Measurements from ENCODE around the gene GNB1. TPM values are rescaled to one million over a fixed set of nuclear protein-coding genes. Genes with fewer than 3 reads are reported as not detected.

GNB1 gene
- total RNA-seq, 1 donor = 88.7 TPM

DNA sequence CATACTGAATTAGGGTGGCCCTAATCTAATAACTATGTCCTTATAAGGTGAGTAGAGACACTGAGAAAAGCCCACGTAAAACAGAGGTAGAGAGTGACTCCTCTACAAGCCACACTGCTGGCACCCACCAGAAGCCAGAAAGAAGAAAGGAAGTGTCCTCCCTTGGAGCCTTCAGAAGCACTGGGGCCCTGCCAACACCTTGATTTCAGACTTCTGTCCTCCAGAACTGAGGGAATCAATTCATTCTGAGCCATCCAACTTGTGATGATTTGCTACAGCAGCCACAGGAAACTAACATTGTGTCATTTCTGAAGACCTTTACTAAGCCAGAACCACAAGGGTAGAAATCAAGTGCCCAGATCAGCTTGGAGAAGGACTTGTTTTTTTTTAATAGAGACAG lies 15.0 kb downstream of the GNB1 start:
- H3K4me3 ChIP-seq (ENCODE audit: insufficient read depth, low read length) = no peak overlapping the region
- peaks cover 89% of the 10 kb centered on the region for H4K20me1 ChIP-seq (ENCODE audit: insufficient read depth, low read length)
- no peak for DNase-seq (ENCODE audit: insufficient read length, low spot score, missing footprints)
- H3K4me1 ChIP-seq (ENCODE audit: insufficient read depth, low read length) = peaks cover 6% of the 10 kb centered on the region
- H3K27ac ChIP-seq (ENCODE audit: low read depth, low read length) = no peak overlapping the region
- H3K79me2 ChIP-seq (ENCODE audit: insufficient read depth, low read length) = peaks cover 98% of the 10 kb centered on the region
- no peak overlapping the region for H2AFZ ChIP-seq (ENCODE audit: low read length)
- H3K27me3 ChIP-seq (ENCODE audit: insufficient read depth, low read length) = no peaks in the 10 kb centered on the region
- H3K4me2 ChIP-seq (ENCODE audit: insufficient read depth, low read length) = no peak overlapping the region
- H3K36me3 ChIP-seq (ENCODE audit: insufficient read depth, low read length) = peaks cover 13% of the 10 kb centered on the region
- H3K9me3 ChIP-seq (ENCODE audit: low read depth, low read length) = no peaks in the 10 kb centered on the region
- TF ChIP-seq, protein P1, sequence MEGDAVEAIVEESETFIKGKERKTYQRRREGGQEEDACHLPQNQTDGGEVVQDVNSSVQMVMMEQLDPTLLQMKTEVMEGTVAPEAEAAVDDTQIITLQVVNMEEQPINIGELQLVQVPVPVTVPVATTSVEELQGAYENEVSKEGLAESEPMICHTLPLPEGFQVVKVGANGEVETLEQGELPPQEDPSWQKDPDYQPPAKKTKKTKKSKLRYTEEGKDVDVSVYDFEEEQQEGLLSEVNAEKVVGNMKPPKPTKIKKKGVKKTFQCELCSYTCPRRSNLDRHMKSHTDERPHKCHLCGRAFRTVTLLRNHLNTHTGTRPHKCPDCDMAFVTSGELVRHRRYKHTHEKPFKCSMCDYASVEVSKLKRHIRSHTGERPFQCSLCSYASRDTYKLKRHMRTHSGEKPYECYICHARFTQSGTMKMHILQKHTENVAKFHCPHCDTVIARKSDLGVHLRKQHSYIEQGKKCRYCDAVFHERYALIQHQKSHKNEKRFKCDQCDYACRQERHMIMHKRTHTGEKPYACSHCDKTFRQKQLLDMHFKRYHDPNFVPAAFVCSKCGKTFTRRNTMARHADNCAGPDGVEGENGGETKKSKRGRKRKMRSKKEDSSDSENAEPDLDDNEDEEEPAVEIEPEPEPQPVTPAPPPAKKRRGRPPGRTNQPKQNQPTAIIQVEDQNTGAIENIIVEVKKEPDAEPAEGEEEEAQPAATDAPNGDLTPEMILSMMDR (IDR thresholded peaks at IDR 0.05; ENCODE audit: extremely low read depth, low read depth, low read length) = no peak

DNA sequence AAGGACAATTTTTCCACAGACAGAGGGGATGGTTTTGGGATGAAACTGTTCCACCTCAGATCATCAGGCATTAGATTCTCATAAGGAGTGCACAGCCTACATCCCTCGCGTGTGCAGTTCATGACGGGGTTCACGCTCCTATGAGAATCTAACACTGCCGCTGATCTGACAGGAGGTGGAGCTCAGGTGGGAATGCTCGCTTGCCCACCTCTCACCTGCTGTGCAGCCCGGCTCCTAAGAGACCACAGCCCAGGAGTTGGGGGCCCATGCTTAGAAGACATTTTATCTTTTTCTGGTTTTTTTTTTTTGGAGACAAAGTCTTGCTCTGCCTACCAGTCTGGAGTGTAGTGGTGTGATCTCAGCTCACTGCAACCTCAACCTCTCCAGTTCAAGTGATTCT lies 16.0 kb downstream of the GNB1 start:
- Histone ChIP-seq H3K79me2 (ENCODE audit: insufficient read depth, low read length) (peaks cover 99% of the 10 kb centered on the region), H3K4me2 (ENCODE audit: insufficient read depth, low read length) (no peak overlapping the region), H3K4me1 (ENCODE audit: insufficient read depth, low read length) (peaks cover 6% of the 10 kb centered on the region), H3K4me3 (ENCODE audit: insufficient read depth, low read length) (no peak overlapping the region), H2AFZ (ENCODE audit: low read length) (no peak overlapping the region), H3K36me3 (ENCODE audit: insufficient read depth, low read length) (peaks cover 13% of the 10 kb centered on the region), H4K20me1 (ENCODE audit: insufficient read depth, low read length) (peaks cover 90% of the 10 kb centered on the region), H3K27me3 (ENCODE audit: insufficient read depth, low read length) (no peaks in the 10 kb centered on the region), H3K9me3 (ENCODE audit: low read depth, low read length) (no peaks in the 10 kb centered on the region), H3K27ac (ENCODE audit: low read depth, low read length) (no peak overlapping the region)
- TF ChIP-seq, protein P1 (IDR thresholded peaks at IDR 0.05; ENCODE audit: extremely low read depth, low read depth, low read length) = no peak
- DNase-seq (ENCODE audit: insufficient read length, low spot score, missing footprints) = no peak

DNA sequence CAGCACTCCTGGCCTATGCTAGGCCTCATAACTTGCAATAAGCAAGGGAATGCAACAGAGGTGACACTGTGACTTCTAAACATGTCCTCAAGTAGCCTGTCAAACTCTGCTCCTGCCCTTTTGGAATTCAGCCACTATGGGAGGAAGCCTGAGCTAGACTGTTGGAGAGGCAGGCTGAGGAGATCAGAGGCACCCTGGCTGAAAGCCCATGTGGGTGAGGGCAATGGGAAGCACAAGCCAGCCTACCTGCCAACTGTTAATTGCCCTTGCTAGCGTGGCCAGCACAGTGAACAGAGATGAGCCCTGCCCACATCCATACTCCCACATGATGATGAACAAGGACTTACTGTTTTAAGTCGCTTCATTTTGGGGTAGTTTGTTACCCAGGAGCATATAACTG lies 17.7 kb downstream of the GNB1 start:
- H3K4me2 ChIP-seq (ENCODE audit: insufficient read depth, low read length) = no peak overlapping the region

DNA sequence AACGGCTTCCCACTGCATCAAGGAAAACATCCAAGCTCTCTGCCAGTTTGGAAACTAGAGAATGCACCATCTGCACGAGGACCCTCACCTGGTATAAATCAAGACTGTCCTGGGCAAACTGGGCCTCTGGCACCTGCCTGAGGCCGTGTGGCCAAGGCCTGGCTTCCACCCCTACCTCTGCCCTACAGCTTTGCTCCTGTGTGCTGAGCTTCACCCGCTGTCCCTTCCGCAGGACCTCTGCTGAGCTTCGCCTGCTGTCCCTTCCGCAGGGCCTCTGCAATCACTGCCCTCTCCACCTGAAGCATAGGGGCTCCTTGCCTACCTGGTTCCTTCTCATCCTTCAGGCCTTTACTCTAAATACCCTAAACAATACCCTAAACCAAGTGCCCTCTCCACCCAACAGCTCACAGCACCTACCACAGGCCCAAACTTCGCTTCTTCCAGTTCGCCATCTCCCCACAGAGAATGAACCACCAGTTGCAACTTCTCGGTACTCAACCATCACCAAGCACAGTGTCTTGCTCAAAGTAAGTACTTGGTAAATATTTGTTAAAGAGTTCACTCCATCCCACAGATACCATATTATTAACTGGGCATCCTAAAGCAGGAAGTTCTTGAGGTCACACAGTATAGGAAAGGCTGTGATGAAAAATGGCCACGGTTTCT lies 18.4 kb downstream of the GNB1 start:
- H3K4me3 ChIP-seq (ENCODE audit: insufficient read depth, low read length) = no peak overlapping the region
- peaks cover 86% of the 10 kb centered on the region for H4K20me1 ChIP-seq (ENCODE audit: insufficient read depth, low read length)
- no peak overlapping the region for H2AFZ ChIP-seq (ENCODE audit: low read length)
- no peak overlapping the region for H3K27ac ChIP-seq (ENCODE audit: low read depth, low read length)
- DNase-seq (ENCODE audit: insufficient read length, low spot score, missing footprints) = peak; percentile 58
- peaks cover 13% of the 10 kb centered on the region for H3K36me3 ChIP-seq (ENCODE audit: insufficient read depth, low read length)
- no peaks in the 10 kb centered on the region for H3K9me3 ChIP-seq (ENCODE audit: low read depth, low read length)
- peaks cover 98% of the 10 kb centered on the region for H3K79me2 ChIP-seq (ENCODE audit: insufficient read depth, low read length)
- TF ChIP-seq, protein P1 (IDR thresholded peaks at IDR 0.05; ENCODE audit: extremely low read depth, low read depth, low read length) = no peak
- peaks cover 6% of the 10 kb centered on the region for H3K4me1 ChIP-seq (ENCODE audit: insufficient read depth, low read length)
- no peak overlapping the region for H3K4me2 ChIP-seq (ENCODE audit: insufficient read depth, low read length)
- H3K27me3 ChIP-seq (ENCODE audit: insufficient read depth, low read length) = no peaks in the 10 kb centered on the region

More for the DNA sequence above, 17.7 kb downstream of the GNB1 start:
- H3K4me3 ChIP-seq (ENCODE audit: insufficient read depth, low read length) = no peak overlapping the region
- peaks cover 13% of the 10 kb centered on the region for H3K36me3 ChIP-seq (ENCODE audit: insufficient read depth, low read length)
- no peak overlapping the region for H3K27ac ChIP-seq (ENCODE audit: low read depth, low read length)
- peaks cover 88% of the 10 kb centered on the region for H4K20me1 ChIP-seq (ENCODE audit: insufficient read depth, low read length)
- no peak overlapping the region for H2AFZ ChIP-seq (ENCODE audit: low read length)
- H3K4me1 ChIP-seq (ENCODE audit: insufficient read depth, low read length) = peaks cover 6% of the 10 kb centered on the region
- H3K27me3 ChIP-seq (ENCODE audit: insufficient read depth, low read length) = no peaks in the 10 kb centered on the region
- TF ChIP-seq, protein P1 (IDR thresholded peaks at IDR 0.05; ENCODE audit: extremely low read depth, low read depth, low read length) = no peak
- DNase-seq (ENCODE audit: insufficient read length, low spot score, missing footprints) = no peak
- H3K79me2 ChIP-seq (ENCODE audit: insufficient read depth, low read length) = peaks cover 98% of the 10 kb centered on the region
- H3K9me3 ChIP-seq (ENCODE audit: low read depth, low read length) = no peaks in the 10 kb centered on the region
